ENCODE measurements around the gene RAB1A. TPM values are rescaled to one million over a fixed set of nuclear protein-coding genes. Genes with fewer than 3 reads are reported as not detected.

RAB1A gene
- total and polyA plus RNA-seq, 4 donors = 118 to 165 (median 130) TPM

Other genes with a start within 250 kb of the RAB1A start
- gene SLC1A4, start 140.7 kb downstream of the RAB1A start, total RNA-seq = 10 to 100 TPM; 22.5 to 26.4 TPM
- 10 to 100 TPM in 1 of 2 donors, 1 to 10 TPM in 1; 6.9 to 13.1 TPM for gene SLC1A4, start 140.7 kb downstream of the RAB1A start, polyA plus RNA-seq
- gene CEP68, start 73.7 kb downstream of the RAB1A start, total RNA-seq = 10 to 100 TPM; 16.6 to 31.0 TPM
- 1 to 10 TPM; 3.5 to 9.2 TPM for gene CEP68, start 73.7 kb downstream of the RAB1A start, polyA plus RNA-seq
- 100 to 1,000 TPM; 221 to 255 TPM for gene ACTR2, start 97.7 kb upstream of the RAB1A start, total RNA-seq
- 100 to 1,000 TPM in 1 of 2 donors, 10 to 100 TPM in 1; 78.1 to 144 TPM for gene ACTR2, start 97.7 kb upstream of the RAB1A start, polyA plus RNA-seq